ENCODE results near the gene IL11RA.

IL11RA gene

GRCh38 chr9:34655394-34655793 lies 3.4 kb downstream of the IL11RA start:
- no peak for DNase-seq

GRCh38 chr9:34656992-34657391 lies 5.0 kb downstream of the IL11RA start:
- DNase-seq: no peak

GRCh38 chr9:34658461-34658860 lies 6.5 kb downstream of the IL11RA start:
- DNase-seq: no peak

- no peak for DNase-seq
Measured at GRCh38 chr9:34659592-34660253, 7.7 kb downstream of the IL11RA start.

- no peak for DNase-seq
Measured at GRCh38 chr9:34662526-34663302, 10.7 kb downstream of the IL11RA start, which contains the start of gene CCL27. Gene CCL27 (minus strand): TSS chr9:34662657. CDS start chr9:34662633, 24 bp downstream.

GRCh38 chr9:34663303-34663605 lies 11.3 kb downstream of the IL11RA start:
- DNase-seq: no peak

GRCh38 chr9:34664281-34665066 lies 12.5 kb downstream of the IL11RA start:
- no peak for DNase-seq

- DNase-seq: no peak
Measured at GRCh38 chr9:34665067-34665380, 13.0 kb downstream of the IL11RA start.

- no peak for DNase-seq
Measured at GRCh38 chr9:34665381-34666250, 13.6 kb downstream of the IL11RA start.

GRCh38 chr9:34669809-34670562 lies 18.0 kb downstream of the IL11RA start:
- no peak for DNase-seq

- DNase-seq: no peak
Measured at GRCh38 chr9:34671307-34671706, 19.3 kb downstream of the IL11RA start.

GRCh38 chr9:34674440-34674839 lies 22.5 kb downstream of the IL11RA start:
- no peak for DNase-seq

GRCh38 chr9:34675048-34675714 lies 23.2 kb downstream of the IL11RA start:
- peak; percentile 30 for DNase-seq

GRCh38 chr9:34675869-34676268 lies 23.9 kb downstream of the IL11RA start:
- no peak for DNase-seq

GRCh38 chr9:34684145-34684544 lies 32.2 kb downstream of the IL11RA start:
- no peak for DNase-seq

GRCh38 chr9:34684816-34685215 lies 32.8 kb downstream of the IL11RA start:
- no peak for DNase-seq

GRCh38 chr9:34685591-34685990 lies 33.6 kb downstream of the IL11RA start:
- no peak for DNase-seq

- DNase-seq: no peak
Measured at GRCh38 chr9:34686231-34686630, 34.2 kb downstream of the IL11RA start.

- DNase-seq: no peak
Measured at GRCh38 chr9:34686732-34687131, 34.7 kb downstream of the IL11RA start.

- DNase-seq: no peak
Measured at GRCh38 chr9:34687276-34688030, 35.5 kb downstream of the IL11RA start.

All from GF-D8 (cell line).